Spleen (tissue), 13 donors: Measurements from ENCODE around the gene KRT40. TPM values are rescaled to one million over a fixed set of nuclear protein-coding genes. Genes with fewer than 3 reads are reported as not detected.

Experiments
- DNase-seq: peaks from one replicate; pipeline ENCODE4 v3.0.0-alpha.2; 2020
- H3K27ac ChIP-seq, 8 donors: fragments of 200-600 bp; sonication (generic) in 7 of 8; 1 replicate in 4 of 8; 2 replicates in 4 of 8; pipeline versions ENCODE4 v1.5.0 to v1.8.0; 2016 to 2021; ENCODE audit warnings: inconsistent platforms in 4 of 8, mild to moderate bottlenecking in 4 of 8, moderate library complexity in 1 of 8
- H3K27me3 ChIP-seq, 7 donors: fragments of 200-600 bp; sonication (generic) in 6 of 7; replicated peaks in 1 of 7; 1 replicate in 4 of 7; 2 replicates in 3 of 7; pipeline versions ENCODE4 v1.5.0 to v1.8.0; 2016 to 2021; ENCODE audit warnings: inconsistent platforms in 3 of 7, mild to moderate bottlenecking in 1 of 7
- H3K36me3 ChIP-seq, 6 donors: fragments of 200-600 bp; sonication (generic) in 5 of 6; 1 replicate in 4 of 6; 2 replicates in 2 of 6; pipeline versions ENCODE4 v1.5.0 to v1.8.0; 2016 to 2021; ENCODE audit warnings: inconsistent platforms in 2 of 6
- H3K4me1 ChIP-seq, 6 donors: fragments of 200-600 bp; sonication (generic) in 5 of 6; 1 replicate in 3 of 6; 2 replicates in 3 of 6; pipeline versions ENCODE4 v1.5.0 to v1.8.0; 2016 to 2021; ENCODE audit warnings: inconsistent platforms in 3 of 6
- H3K4me3 ChIP-seq, 8 donors: fragments of 200-600 bp; sonication (generic) in 7 of 8; 1 replicate in 4 of 8; 2 replicates in 4 of 8; pipeline versions ENCODE4 v1.5.0 to v1.8.0; 2016 to 2021; ENCODE audit warnings: inconsistent platforms in 4 of 8, mild to moderate bottlenecking in 4 of 8, moderate library complexity in 2 of 8
- H3K9me3 ChIP-seq, 8 donors: fragments of 200-600 bp; sonication (generic) in 7 of 8; 1 replicate in 4 of 8; 2 replicates in 4 of 8; pipeline versions ENCODE4 v1.5.0 to v1.8.0; 2016 to 2021; ENCODE audit warnings: inconsistent platforms in 4 of 8
- CTCF ChIP-seq, 11 experiments: fragments of 200-600 bp in 7 of 11; fragments of 450-650 bp in 4 of 11; sonication (generic) in 4 of 11; IDR thresholded peaks in 8 of 11; conservative IDR thresholded peaks in 3 of 11; 1 replicate in 7 of 11; 2 replicates in 4 of 11; pipeline versions ENCODE4 v1.4.0 to v1.8.0; 2016 to 2021; ENCODE audit warnings: antibody characterized with exemption in 11 of 11, inconsistent platforms in 4 of 11, mild to moderate bottlenecking in 1 of 11
- POLR2A ChIP-seq, 3 donors: fragments of 450-650 bp; IDR thresholded peaks; one replicate each; pipeline ENCODE4 v1.5.1; 2017; ENCODE audit warnings: antibody characterized with exemption in 3 of 3, mild to moderate bottlenecking in 1 of 3
- POLR2AphosphoS5 ChIP-seq, 3 donors: sonication (generic); formaldehyde crosslinking; IDR thresholded peaks; one replicate each; pipeline ENCODE4 v1.5.1; 2017; ENCODE audit warnings: antibody characterized with exemption in 3 of 3
- WGBS, 5 donors: extraction: QIAGEN DNeasy Blood & Tissue Kit in 3 of 5; methylation state at CpG; one replicate each; pipeline versions ENCODE4 v1.1.5 to v1.1.7; 2013 to 2018; 5-methylcytosine and 5-hydroxymethylcytosine counted together
- intact Hi-C: fragments of 100-400 bp; cut with DNase I; formaldehyde crosslinking; loops from one replicate; pipeline ENCODE4 v1.15.0; 2023; ENCODE audit warnings: low total_unique reads
- long read RNA-seq, 2 donors: transcript quantifications; one replicate each; lab custom pipeline, GENCODE V29; 2026
- polyA plus RNA-seq, 3 donors: library from polyadenylated mRNA; stranded (reverse); fragments of 200-250 nt; gene quantifications; one replicate each; pipeline ENCODE4 v1.2.1, GENCODE V29; 2013
- total RNA-seq, 7 donors: library from RNA; depleted of rRNA in 3 of 7; stranded (reverse); fragments of >200 nt in 3 of 7; fragmentation: NEBNext Ultra II Directional in 4 of 7; extraction: Animal tissue kit (Norgen Biotek cat#: 25700) in 4 of 7; gene quantifications; one replicate each; pipeline versions ENCODE4 v1.1.0 to v1.2.1, GENCODE V29; 2016 to 2021
- donor health status: healthy with polysubstance abuse.
- donor health status: DM: no; HTN: no; CAD: no; lungs with moderate emphysema.
- donor health status: DM: no; HTN: no; CAD: no.
- donor health status: Bipolar disorder and iron deficiency.
- donor health status: healthy.
- donor health status: DM: no; HTN: no; CAD: no.
- donor health status: DM: yes; HTN: yes; CAD: no.

Gene KRT40
- total RNA-seq (not detected), polyA plus RNA-seq (not detected)
- long read RNA-seq, donor 1 = 0 reads
- long read RNA-seq, donor 2 = 0 reads

- no peaks in the 10 kb centered on the region for H3K36me3 ChIP-seq
- no peak for DNase-seq
- H3K27ac ChIP-seq = no peak within 1 kb of the TSS
- TF ChIP-seq POLR2AphosphoS5 (IDR thresholded peaks at IDR 0.05) (no peak), POLR2A (IDR thresholded peaks at IDR 0.05) (no peak)
- 42 to 64% (median 56%) methylated on average over 3 of the region's 3 CpGs for WGBS, 5 donors
- intact Hi-C loops = no loop called here
- H3K9me3 ChIP-seq = no peaks in the 10 kb centered on the region
- no peak within 1 kb of the TSS for H3K4me3 ChIP-seq
- peaks cover 0 to 6% (median 0%) of the 10 kb centered on the region in 6 donors for H3K4me1 ChIP-seq
- peaks cover 0 to 17% (median 0%) of the 10 kb centered on the region in 7 donors for H3K27me3 ChIP-seq
Measured at GRCh38 chr17:40984226-40984625, at the start of gene KRT40. Gene KRT40 (minus strand): TSS chr17:40984326. CDS start chr17:40984273, 53 bp downstream.

GRCh38 chr17:41029633-41030245 is 45.6 kb upstream of the KRT40 start, which contains the start of gene KRTAP1-4:
Gene KRTAP1-4 (minus strand): TSS chr17:41030195. CDS start chr17:41030078, 117 bp downstream.
- H3K4me3 ChIP-seq = no peak within 1 kb of the TSS
- H3K4me1 ChIP-seq = no peaks in the 10 kb centered on the region
- no peak for DNase-seq
- no peaks in the 10 kb centered on the region for H3K9me3 ChIP-seq
- no peaks in the 10 kb centered on the region for H3K36me3 ChIP-seq
- TF ChIP-seq POLR2AphosphoS5 (IDR thresholded peaks at IDR 0.05) = no peak
- TF ChIP-seq POLR2A (IDR thresholded peaks at IDR 0.05) = no peak
- no peak for TF ChIP-seq CTCF (IDR thresholded peaks at IDR 0.05 in 8 of 11, conservative IDR thresholded peaks at IDR 0.05 in 3 of 11)
- WGBS, 5 donors = 84 to 92% (median 85%) methylated on average over 8 to 12 of the region's 12 CpGs
- no peak within 1 kb of the TSS for H3K27ac ChIP-seq
- intact Hi-C loops = no loop called here
- H3K27me3 ChIP-seq = peaks cover 0 to 23% (median 4%) of the 10 kb centered on the region in 7 donors

GRCh38 chr17:41026715-41027471 is 42.8 kb upstream of the KRT40 start, which contains the start of gene KRTAP1-5:
Gene KRTAP1-5 (minus strand): TSS chr17:41027208. CDS start chr17:41027155, 53 bp downstream.
- Histone ChIP-seq H3K36me3 (no peaks in the 10 kb centered on the region), H3K4me1 (no peaks in the 10 kb centered on the region), H3K27me3 (peaks cover 0 to 23% (median 4%) of the 10 kb centered on the region in 7 donors), H3K4me3 (no peak within 1 kb of the TSS), H3K27ac (no peak within 1 kb of the TSS), H3K9me3 (peaks cover 0 to under 1% (median 0%) of the 10 kb centered on the region in 8 donors)
- no peak for DNase-seq
- WGBS, 5 donors = 63 to 84% (median 82%) methylated on average over 5 to 9 of the region's 9 CpGs
- TF ChIP-seq POLR2A (IDR thresholded peaks at IDR 0.05) (no peak), POLR2AphosphoS5 (IDR thresholded peaks at IDR 0.05) (no peak), CTCF (IDR thresholded peaks at IDR 0.05 in 8 of 11, conservative IDR thresholded peaks at IDR 0.05 in 3 of 11) (no peak)
- intact Hi-C loops = no loop called here

- intact Hi-C loops = no loop called here
- no peaks in the 10 kb centered on the region for H3K4me1 ChIP-seq
- H3K27ac ChIP-seq = no peak overlapping the region
- H3K27me3 ChIP-seq = peaks cover 0 to 21% (median 2%) of the 10 kb centered on the region in 7 donors
- peaks cover 0 to 12% (median 0%) of the 10 kb centered on the region in 8 donors for H3K9me3 ChIP-seq
- no peak overlapping the region for H3K4me3 ChIP-seq
- TF ChIP-seq CTCF (IDR thresholded peaks at IDR 0.05 in 8 of 11, conservative IDR thresholded peaks at IDR 0.05 in 3 of 11) (no peak), POLR2AphosphoS5 (IDR thresholded peaks at IDR 0.05) (no peak), POLR2A (IDR thresholded peaks at IDR 0.05) (no peak)
- 65 to 84% (median 78%) methylated on average over 3 of the region's 3 CpGs for WGBS, 5 donors
- no peak for DNase-seq
- no peaks in the 10 kb centered on the region for H3K36me3 ChIP-seq
Measured at GRCh38 chr17:41024697-41025096, 40.6 kb upstream of the KRT40 start.
